Esophagus muscularis mucosa (tissue), 4 donors: ENCODE data around the gene NKX2-1. TPM values are rescaled to one million over a fixed set of nuclear protein-coding genes. Genes with fewer than 3 reads are reported as not detected.
A peak's percentile ranks its signal among the peaks of the same experiment; 100 is the strongest.

Experiments used
- DNase-seq: peaks from one replicate; pipeline ENCODE4 v3.0.0-alpha.2; 2017; ENCODE audit errors: extremely low spot score
- H3K27ac ChIP-seq, 4 donors: fragments of 200-600 bp; sonication (generic); replicated peaks in 1 of 4; 1 replicate in 3 of 4; 2 replicates in 1 of 4; pipeline ENCODE4 v1.5.1; 2016 to 2019; ENCODE audit warnings: mild to moderate bottlenecking in 1 of 4
- H3K27me3 ChIP-seq, 4 donors: fragments of 200-600 bp; sonication (generic); one replicate each; pipeline versions ENCODE4 v1.5.1 to v1.6.0; 2016 to 2019
- H3K36me3 ChIP-seq, 4 donors: fragments of 200-600 bp; sonication (generic); one replicate each; pipeline ENCODE4 v1.5.1; 2016 to 2019
- H3K4me1 ChIP-seq, 4 donors: fragments of 200-600 bp; sonication (generic); one replicate each; pipeline ENCODE4 v1.5.1; 2016 to 2019
- H3K4me3 ChIP-seq, 4 donors: fragments of 200-600 bp; sonication (generic); 1 replicate in 2 of 4; 2 replicates in 2 of 4; pipeline ENCODE4 v1.5.1; 2016 to 2019; ENCODE audit warnings: mild to moderate bottlenecking in 4 of 4, moderate library complexity in 1 of 4
- H3K9me3 ChIP-seq, 4 donors: fragments of 200-600 bp; sonication (generic); 1 replicate in 3 of 4; 2 replicates in 1 of 4; pipeline ENCODE4 v1.5.1; 2016 to 2019
- CTCF ChIP-seq, 3 experiments: fragments of 200-600 bp in 2 of 3; fragments of 450-650 bp in 1 of 3; sonication (generic) in 2 of 3; IDR thresholded peaks; one replicate each; pipeline ENCODE4 v1.5.1; 2017 to 2019; ENCODE audit warnings: antibody characterized with exemption in 3 of 3, mild to moderate bottlenecking in 2 of 3, moderate library complexity in 1 of 3
- EP300 ChIP-seq: sonication (generic); formaldehyde crosslinking; IDR thresholded peaks from one replicate; pipeline ENCODE4 v1.6.1; 2017; ENCODE audit warnings: antibody characterized with exemption
- POLR2A ChIP-seq: fragments of 450-650 bp; IDR thresholded peaks from one replicate; pipeline ENCODE4 v1.6.1; 2017; ENCODE audit warnings: antibody characterized with exemption, moderate library complexity, mild to moderate bottlenecking, low read depth
- POLR2AphosphoS5 ChIP-seq, 2 donors: sonication (generic); formaldehyde crosslinking; IDR thresholded peaks; one replicate each; pipeline ENCODE4 v1.6.1; 2017; ENCODE audit warnings: antibody characterized with exemption in 2 of 2
- WGBS: methylation state at CpG from one replicate; pipeline ENCODE4 v1.1.5; 2018; 5-methylcytosine and 5-hydroxymethylcytosine counted together
- intact Hi-C: fragments of 100-400 bp; cut with DNase I; formaldehyde crosslinking; loops from one replicate; pipeline ENCODE4 v1.15.1; 2023
- total RNA-seq, 4 donors: library from RNA; depleted of rRNA; stranded (reverse); fragments of >200 nt; gene quantifications; one replicate each; pipeline versions ENCODE4 v1.1.0 to v1.2.1, GENCODE V29; 2016

Gene NKX2-1
- total RNA-seq, 4 donors from 2014 or later: 0.45 to 0.92 TPM; not detected in 2

GRCh38 chr14:36525746-36526099 lies 5.7 kb upstream of the NKX2-1 start:
- DNase-seq: peak; percentile 39
- 8% methylated on average over 10 of the region's 10 CpGs for WGBS
- Histone ChIP-seq H3K4me3 (no peak overlapping the region), H3K4me1 (peaks cover 10 to 41% (median 35%) of the 10 kb centered on the region in 4 donors), H3K9me3 (no peaks in the 10 kb centered on the region), H3K27me3 (peaks cover 0 to 90% (median 56%) of the 10 kb centered on the region in 4 donors), H3K27ac (no peak overlapping the region), H3K36me3 (no peaks in the 10 kb centered on the region)
- TF ChIP-seq EP300: no peak
- TF ChIP-seq POLR2A: no peak
- no peak for TF ChIP-seq CTCF (IDR thresholded peaks at IDR 0.05)
- no peak for TF ChIP-seq POLR2AphosphoS5 (IDR thresholded peaks at IDR 0.05)
- intact Hi-C loops: no loop called here

GRCh38 chr14:36524874-36525745 lies 5.1 kb upstream of the NKX2-1 start:
- no peaks in the 10 kb centered on the region for H3K9me3 ChIP-seq
- DNase-seq: peak; percentile 89
- 6% methylated on average over 38 of the region's 54 CpGs for WGBS
- peak in 1 of 3 experiments; percentile 16 for TF ChIP-seq CTCF (IDR thresholded peaks at IDR 0.05)
- TF ChIP-seq POLR2AphosphoS5 (IDR thresholded peaks at IDR 0.05): no peak
- peaks cover 0 to 91% (median 61%) of the 10 kb centered on the region in 4 donors for H3K27me3 ChIP-seq
- H3K27ac ChIP-seq: no peak overlapping the region
- no peak overlapping the region for H3K4me3 ChIP-seq
- intact Hi-C loops: no loop called here
- no peaks in the 10 kb centered on the region for H3K36me3 ChIP-seq
- peaks cover 16 to 47% (median 41%) of the 10 kb centered on the region in 4 donors for H3K4me1 ChIP-seq

GRCh38 chr14:36524220-36524837 lies 4.3 kb upstream of the NKX2-1 start:
- peaks cover 0 to 99% (median 69%) of the 10 kb centered on the region in 4 donors for H3K27me3 ChIP-seq
- no peak overlapping the region for H3K27ac ChIP-seq
- no peaks in the 10 kb centered on the region for H3K9me3 ChIP-seq
- peaks cover 22 to 55% (median 49%) of the 10 kb centered on the region in 4 donors for H3K4me1 ChIP-seq
- intact Hi-C loops: no loop called here
- H3K36me3 ChIP-seq: no peaks in the 10 kb centered on the region
- TF ChIP-seq CTCF (IDR thresholded peaks at IDR 0.05) (no peak), POLR2AphosphoS5 (IDR thresholded peaks at IDR 0.05) (no peak), EP300 (no peak), POLR2A (no peak)
- no peak overlapping the region for H3K4me3 ChIP-seq
- DNase-seq: peak; percentile 81
- 10% methylated on average over 30 of the region's 38 CpGs for WGBS

GRCh38 chr14:36522972-36523715 lies 3.1 kb upstream of the NKX2-1 start:
- 10% methylated on average over 16 of the region's 35 CpGs for WGBS
- Histone ChIP-seq H3K27me3 (peaks cover 3 to 100% (median 80%) of the 10 kb centered on the region in 4 donors), H3K4me3 (no peak overlapping the region), H3K27ac (no peak overlapping the region), H3K36me3 (no peaks in the 10 kb centered on the region), H3K9me3 (no peaks in the 10 kb centered on the region), H3K4me1 (peaks cover 30 to 67% (median 61%) of the 10 kb centered on the region in 4 donors)
- no peak for TF ChIP-seq POLR2AphosphoS5 (IDR thresholded peaks at IDR 0.05)
- no peak for TF ChIP-seq EP300
- no peak for TF ChIP-seq CTCF (IDR thresholded peaks at IDR 0.05)
- TF ChIP-seq POLR2A: no peak
- intact Hi-C loops: no loop called here
- peak; percentile 80 for DNase-seq
